A172 (cell line): ENCODE measurements around the gene MT1H. TPM values are rescaled to one million over a fixed set of nuclear protein-coding genes. Genes with fewer than 3 reads are reported as not detected.
"Not testable (repeated sequence)": the region's sequence is repeated elsewhere in the genome, so short reads cannot be mapped to it uniquely, and the experiment has no call there.

Experiments used
- DNase-seq: peaks from one replicate; pipeline ENCODE4 v3.0.0-alpha.2; 2015; ENCODE audit warnings: low spot score
- total RNA-seq: library from RNA; depleted of rRNA; stranded (reverse); fragments of >200 nt; shearing (Covaris generic); gene quantifications from 2 replicates; pipeline ENCODE4 v1.2.3, GENCODE V29; 2014

Gene MT1H
- total RNA-seq, 1 experiment from 2014 or later: not detected

- not testable (repeated sequence) for DNase-seq
Observed at GRCh38 chr16:56665286-56666261, 4.0 kb upstream of the MT1H start.

GRCh38 chr16:56667581-56668571, 1.7 kb upstream of the MT1H start, which contains the start of gene MT1G:
MT1G (minus strand) TSS chr16:56668065; CDS start chr16:56667993, 72 bp downstream.
- DNase-seq: no peak

GRCh38 chr16:56669840-56670619, 416 bp downstream of the MT1H start:
- no peak for DNase-seq

- no peak for DNase-seq
Observed at GRCh38 chr16:56670620-56670934, 963 bp downstream of the MT1H start.

- not testable (repeated sequence) for DNase-seq
Observed at GRCh38 chr16:56671691-56672090, 2.1 kb downstream of the MT1H start.

GRCh38 chr16:56672171-56672570, 2.6 kb downstream of the MT1H start:
- DNase-seq: not testable (repeated sequence)

- DNase-seq: no peak
Observed at GRCh38 chr16:56672761-56673536, 3.3 kb downstream of the MT1H start.

GRCh38 chr16:56673921-56674320, 4.3 kb downstream of the MT1H start:
- no peak for DNase-seq

GRCh38 chr16:56674570-56674969, 5.0 kb downstream of the MT1H start:
- not testable (repeated sequence) for DNase-seq

- DNase-seq: no peak
Observed at GRCh38 chr16:56675685-56676210, 6.1 kb downstream of the MT1H start.

- DNase-seq: no peak
Observed at GRCh38 chr16:56677474-56677873, 7.9 kb downstream of the MT1H start.

GRCh38 chr16:56679078-56679730, 9.6 kb downstream of the MT1H start:
- DNase-seq: no peak

GRCh38 chr16:56679818-56680217, 10.2 kb downstream of the MT1H start:
- peak; percentile 41 for DNase-seq

- DNase-seq: peak; percentile 83
Observed at GRCh38 chr16:56681939-56682702, 12.5 kb downstream of the MT1H start, which contains the start of gene MT1X. MT1X (plus strand) TSS chr16:56682470; CDS start chr16:56682541, 71 bp downstream.

GRCh38 chr16:56682703-56683397, 13.2 kb downstream of the MT1H start:
- no peak for DNase-seq

- no peak for DNase-seq
Observed at GRCh38 chr16:56683424-56684172, 14.0 kb downstream of the MT1H start.

- no peak for DNase-seq
Observed at GRCh38 chr16:56684256-56684925, 14.8 kb downstream of the MT1H start.
